Esophagus squamous epithelium (tissue), 5 donors: ENCODE data around the gene NEDD4L. TPM values are rescaled to one million over a fixed set of nuclear protein-coding genes. Genes with fewer than 3 reads are reported as not detected.

ENCODE experiments used
- DNase-seq: peaks from one replicate; lab custom pipeline; 2025; lab: John Stamatoyannopoulos, UW
- H3K27ac ChIP-seq, 4 donors: fragments of 200-600 bp; sonication (generic); one replicate each; pipeline ENCODE4 v1.5.1; 2016 to 2019; ENCODE audit warnings: mild to moderate bottlenecking in 1 of 4
- H3K27me3 ChIP-seq, 4 donors: fragments of 200-600 bp; sonication (generic); 1 replicate in 3 of 4; 2 replicates in 1 of 4; pipeline versions ENCODE4 v1.5.1 to v1.6.0; 2017 to 2021; ENCODE audit warnings: antibody characterized with exemption in 1 of 4
- H3K36me3 ChIP-seq, 3 donors: fragments of 200-600 bp; sonication (generic); one replicate each; pipeline ENCODE4 v1.5.1; 2016 to 2019
- H3K4me1 ChIP-seq, 3 donors: fragments of 200-600 bp; sonication (generic); one replicate each; pipeline ENCODE4 v1.5.1; 2017 to 2019
- H3K4me3 ChIP-seq, 4 donors: fragments of 200-600 bp; sonication (generic); 1 replicate in 3 of 4; 2 replicates in 1 of 4; pipeline ENCODE4 v1.5.1; 2016 to 2019; ENCODE audit warnings: mild to moderate bottlenecking in 2 of 4, moderate library complexity in 1 of 4
- H3K9me3 ChIP-seq, 3 donors: fragments of 200-600 bp; sonication (generic); one replicate each; pipeline ENCODE4 v1.5.1; 2016 to 2019
- CTCF ChIP-seq, 6 experiments: fragments of 450-650 bp in 4 of 6; fragments of 200-600 bp in 2 of 6; sonication (generic) in 2 of 6; IDR thresholded peaks; one replicate each; pipeline ENCODE4 v1.5.1; 2016 to 2019; ENCODE audit warnings: antibody characterized with exemption in 6 of 6, mild to moderate bottlenecking in 4 of 6, moderate library complexity in 4 of 6
- POLR2A ChIP-seq, 4 donors: fragments of 450-650 bp; IDR thresholded peaks; one replicate each; pipeline ENCODE4 v1.6.1; 2017; ENCODE audit warnings: antibody characterized with exemption in 4 of 4, mild to moderate bottlenecking in 4 of 4, moderate library complexity in 3 of 4
- WGBS, 2 donors: methylation state at CpG; one replicate each; pipeline ENCODE4 v1.1.5; 2018; 5-methylcytosine and 5-hydroxymethylcytosine counted together
- intact Hi-C: fragments of 100-400 bp; cut with DNase I; formaldehyde crosslinking; loops from one replicate; pipeline ENCODE4 v1.15.0; 2022
- small RNA-seq, 4 donors: library from RNA; depleted of rRNA; stranded (forward); fragments of <200 nt; gene quantifications; one replicate each; pipeline ENCODE3, GENCODE V24; 2016
- total RNA-seq, 4 donors: library from RNA; depleted of rRNA; stranded (reverse); fragments of >200 nt; gene quantifications; one replicate each; pipeline ENCODE4 v1.1.0, GENCODE V29; 2016
- donor health status: DM: yes; HTN: yes; CAD: no.

The NEDD4L gene
- total RNA-seq, 4 donors from 2014 or later = 17.0 to 27.6 (median 21.9) TPM

- no peaks in the 10 kb centered on the region for H3K27me3 ChIP-seq
- 85 to 89% methylated on average over 11 of the region's 11 CpGs for WGBS, 2 donors
- no peaks in the 10 kb centered on the region for H3K36me3 ChIP-seq
- H3K27ac ChIP-seq = no peak overlapping the region
- H3K4me1 ChIP-seq = no peaks in the 10 kb centered on the region
- intact Hi-C loops = no loop called here
- H3K4me3 ChIP-seq = no peak overlapping the region
- TF ChIP-seq CTCF (IDR thresholded peaks at IDR 0.05) (no peak), POLR2A (IDR thresholded peaks at IDR 0.05) (no peak)
- DNase-seq = no peak
- no peaks in the 10 kb centered on the region for H3K9me3 ChIP-seq
These were observed 402.5 kb downstream of the NEDD4L start for GRCh38 chr18:58446391-58447060.

- 66 to 67% methylated on average over 9 of the region's 9 CpGs for WGBS, 2 donors
- TF ChIP-seq POLR2A (IDR thresholded peaks at IDR 0.05) (no peak), CTCF (IDR thresholded peaks at IDR 0.05) (no peak)
- Histone ChIP-seq H3K4me1 (no peaks in the 10 kb centered on the region), H3K27me3 (no peaks in the 10 kb centered on the region), H3K36me3 (no peaks in the 10 kb centered on the region), H3K27ac (no peak overlapping the region), H3K4me3 (no peak overlapping the region), H3K9me3 (no peaks in the 10 kb centered on the region)
- DNase-seq = no peak
- intact Hi-C loops = no loop called here
These were observed 403.5 kb downstream of the NEDD4L start for GRCh38 chr18:58447402-58448095.

DNA sequence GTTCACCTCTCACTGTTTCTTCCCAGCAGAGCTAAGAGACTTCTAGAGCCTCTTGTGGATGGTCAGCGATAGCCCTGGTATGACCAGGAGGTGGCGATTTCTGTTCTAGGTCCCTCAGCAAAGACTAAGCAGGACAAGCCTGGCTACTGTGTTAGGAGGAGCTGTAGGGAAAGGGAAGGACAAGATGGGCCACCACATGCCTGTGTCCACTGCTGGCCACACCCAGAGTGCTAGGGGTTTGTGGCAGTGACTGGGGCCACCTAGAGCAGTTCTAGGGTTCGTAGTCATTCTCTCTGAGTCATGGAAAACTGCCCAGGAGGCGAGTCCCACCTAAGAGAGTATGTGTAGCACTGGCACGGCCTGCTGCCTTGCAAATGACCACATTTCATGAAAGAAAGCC is 405.4 kb downstream of the NEDD4L start:
- H3K27me3 ChIP-seq = no peaks in the 10 kb centered on the region
- H3K4me3 ChIP-seq = no peak overlapping the region
- no peaks in the 10 kb centered on the region for H3K9me3 ChIP-seq
- TF ChIP-seq POLR2A (IDR thresholded peaks at IDR 0.05) (no peak), CTCF (IDR thresholded peaks at IDR 0.05) (no peak)
- H3K36me3 ChIP-seq = no peaks in the 10 kb centered on the region
- WGBS, 2 donors = 60 to 77% methylated on average over 3 to 5 of the region's 5 CpGs
- intact Hi-C loops = no loop called here
- no peak overlapping the region for H3K27ac ChIP-seq
- H3K4me1 ChIP-seq = no peaks in the 10 kb centered on the region
- no peak for DNase-seq

Small RNA genes lying within 50 kb of the gene (small RNA-seq; reads per million reads assigned to genes)
- gene HMGN1P30 = 0 reads per million in 4 donors
- gene MIR3591 = 0 reads per million in 4 donors

Other genes with a start within 250 kb of the NEDD4L start
- 10 to 100 TPM; 20.2 to 39.1 (median 35.6) TPM for gene ATP8B1, start 240.9 kb upstream of the NEDD4L start, total RNA-seq